BJ (cell line): Measurements from ENCODE around the gene PRMT6. TPM values are rescaled to one million over a fixed set of nuclear protein-coding genes. Genes with fewer than 3 reads are reported as not detected.

Experiments used
- CTCF ChIA-PET: fragments of 350-600 bp; formaldehyde crosslinking; extraction: SDS; loops from one replicate; lab custom pipeline; 2021; ENCODE audit warnings: antibody characterized with exemption, inconsistent platforms; lab: Yijun Ruan, JAX
- POLR2A ChIA-PET: fragments of 300-600 bp; sonication (Branson Sonifier 250); formaldehyde crosslinking; extraction: SDS; loops from one replicate; lab custom pipeline; 2021; ENCODE audit warnings: antibody characterized with exemption; lab: Charles Lee
- DNase-seq: peaks from one replicate; pipeline ENCODE4 v3.0.0-alpha.2; 2011; ENCODE audit warnings: low read depth
- H3K27me3 ChIP-seq: 2 replicates; pipeline ENCODE4 v1.6.0; 2011; ENCODE audit warnings: low read length; ENCODE audit not compliant: control insufficient read depth, insufficient read depth
- H3K36me3 ChIP-seq: 2 replicates; pipeline ENCODE4 v1.5.1; 2011; ENCODE audit warnings: low read length; ENCODE audit not compliant: control insufficient read depth, insufficient read depth
- H3K4me3 ChIP-seq: 2 replicates; pipeline ENCODE4 v1.5.1; 2011; ENCODE audit warnings: low read depth, mild to moderate bottlenecking, control low read depth, low read length
- polyA plus RNA-seq: library from polyadenylated mRNA; depleted of rRNA; stranded (reverse); fragments of >200 nt; gene quantifications from 2 replicates; pipeline ENCODE4 v1.2.3, GENCODE V29; 2011
- TF ChIP-seq, protein P1 (sequence below): IDR thresholded peaks from 2 replicates; pipeline ENCODE4 v1.5.1; 2011; ENCODE audit warnings: low read depth, mild to moderate bottlenecking, control low read depth, inconsistent platforms, low read length, moderate library complexity; ENCODE audit not compliant: insufficient read depth

Gene PRMT6
- polyA plus RNA-seq, 1 experiment: 11.1 TPM

DNA sequence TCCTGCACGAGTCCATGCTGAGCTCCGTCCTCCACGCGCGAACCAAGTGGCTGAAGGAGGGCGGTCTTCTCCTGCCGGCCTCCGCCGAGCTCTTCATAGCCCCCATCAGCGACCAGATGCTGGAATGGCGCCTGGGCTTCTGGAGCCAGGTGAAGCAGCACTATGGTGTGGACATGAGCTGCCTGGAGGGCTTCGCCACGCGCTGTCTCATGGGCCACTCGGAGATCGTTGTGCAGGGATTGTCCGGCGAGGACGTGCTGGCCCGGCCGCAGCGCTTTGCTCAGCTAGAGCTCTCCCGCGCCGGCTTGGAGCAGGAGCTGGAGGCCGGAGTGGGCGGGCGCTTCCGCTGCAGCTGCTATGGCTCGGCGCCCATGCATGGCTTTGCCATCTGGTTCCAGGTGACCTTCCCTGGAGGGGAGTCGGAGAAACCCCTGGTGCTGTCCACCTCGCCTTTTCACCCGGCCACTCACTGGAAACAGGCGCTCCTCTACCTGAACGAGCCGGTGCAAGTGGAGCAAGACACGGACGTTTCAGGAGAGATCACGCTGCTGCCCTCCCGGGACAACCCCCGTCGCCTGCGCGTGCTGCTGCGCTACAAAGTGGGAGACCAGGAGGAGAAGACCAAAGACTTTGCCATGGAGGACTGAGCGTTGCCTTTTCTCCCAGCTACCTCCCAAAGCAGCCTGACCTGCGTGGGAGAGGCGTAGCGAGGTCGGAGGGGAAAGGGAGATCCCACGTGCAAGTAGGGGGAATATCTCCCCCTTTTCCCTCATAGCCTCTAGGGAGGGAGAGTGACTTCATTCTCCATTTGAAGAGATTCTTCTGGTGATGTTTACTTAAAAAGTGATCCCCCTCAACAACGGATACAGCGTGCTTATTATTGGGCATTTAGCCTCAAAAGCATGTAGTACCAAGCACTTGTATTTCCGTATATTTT, 991 bp downstream of the PRMT6 start:
- Histone ChIP-seq H3K36me3 (no peaks in the 10 kb centered on the region), H3K27me3 (no peaks in the 10 kb centered on the region), H3K4me3 (peak overlapping the region; percentile 91)
- POLR2A ChIA-PET: interaction anchor here (0.6 kb wide), 1 partner anchor 521 kb away, joined by 7 read pairs; no protein-coding TSS in a partner anchor
- no peak for DNase-seq
- TF ChIP-seq, protein P1, sequence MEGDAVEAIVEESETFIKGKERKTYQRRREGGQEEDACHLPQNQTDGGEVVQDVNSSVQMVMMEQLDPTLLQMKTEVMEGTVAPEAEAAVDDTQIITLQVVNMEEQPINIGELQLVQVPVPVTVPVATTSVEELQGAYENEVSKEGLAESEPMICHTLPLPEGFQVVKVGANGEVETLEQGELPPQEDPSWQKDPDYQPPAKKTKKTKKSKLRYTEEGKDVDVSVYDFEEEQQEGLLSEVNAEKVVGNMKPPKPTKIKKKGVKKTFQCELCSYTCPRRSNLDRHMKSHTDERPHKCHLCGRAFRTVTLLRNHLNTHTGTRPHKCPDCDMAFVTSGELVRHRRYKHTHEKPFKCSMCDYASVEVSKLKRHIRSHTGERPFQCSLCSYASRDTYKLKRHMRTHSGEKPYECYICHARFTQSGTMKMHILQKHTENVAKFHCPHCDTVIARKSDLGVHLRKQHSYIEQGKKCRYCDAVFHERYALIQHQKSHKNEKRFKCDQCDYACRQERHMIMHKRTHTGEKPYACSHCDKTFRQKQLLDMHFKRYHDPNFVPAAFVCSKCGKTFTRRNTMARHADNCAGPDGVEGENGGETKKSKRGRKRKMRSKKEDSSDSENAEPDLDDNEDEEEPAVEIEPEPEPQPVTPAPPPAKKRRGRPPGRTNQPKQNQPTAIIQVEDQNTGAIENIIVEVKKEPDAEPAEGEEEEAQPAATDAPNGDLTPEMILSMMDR: no peak
- CTCF ChIA-PET: interaction anchor here (1.3 kb wide), 1 partner anchor 14 kb away, joined by 3 read pairs; no protein-coding TSS in a partner anchor

DNA sequence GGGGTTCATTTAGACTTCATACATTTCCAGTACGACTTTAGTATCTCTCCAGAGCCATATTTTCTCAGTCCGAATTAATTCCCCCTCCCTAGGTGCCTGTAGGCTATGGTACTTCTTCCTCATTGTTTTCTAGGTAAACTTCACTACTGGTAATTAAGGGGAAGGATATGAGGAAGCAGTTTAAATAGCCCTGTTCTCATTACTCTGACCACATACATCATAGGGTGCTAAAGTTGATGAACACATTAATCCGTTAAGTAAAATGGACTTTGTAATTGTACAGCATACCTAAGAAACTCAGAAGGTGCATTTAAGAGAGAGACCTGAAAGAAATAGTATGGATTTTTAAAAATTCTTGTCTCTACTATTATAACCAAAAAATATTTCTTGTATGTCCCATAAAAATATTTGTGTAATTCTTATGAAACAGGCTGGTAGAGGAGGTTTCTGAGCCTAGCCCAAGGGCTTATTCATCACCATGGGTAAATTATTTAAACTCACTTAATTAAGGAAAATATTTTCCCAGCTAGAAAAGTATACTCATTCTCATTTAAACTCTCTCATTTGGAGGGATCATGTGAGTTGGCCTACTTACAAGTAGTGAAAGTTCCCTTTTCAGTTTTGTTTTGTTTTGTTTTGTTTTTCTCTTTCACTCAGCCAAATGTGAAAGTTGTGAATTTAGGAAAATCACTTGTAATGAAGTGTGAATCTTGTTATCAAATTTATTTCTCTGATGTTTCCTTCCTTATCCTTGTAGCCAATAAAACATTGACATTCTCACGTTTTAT, 2.0 kb downstream of the PRMT6 start:
- ChIA-PET CTCF (interaction anchor here (0.6 kb wide), 1 partner anchor 373 kb away, joined by 3 read pairs; no protein-coding TSS in a partner anchor), POLR2A (no interaction called here)
- H3K36me3 ChIP-seq: no peaks in the 10 kb centered on the region
- H3K4me3 ChIP-seq: no peak overlapping the region
- H3K27me3 ChIP-seq: no peaks in the 10 kb centered on the region
- TF ChIP-seq, protein P1: no peak
- no peak for DNase-seq

DNA sequence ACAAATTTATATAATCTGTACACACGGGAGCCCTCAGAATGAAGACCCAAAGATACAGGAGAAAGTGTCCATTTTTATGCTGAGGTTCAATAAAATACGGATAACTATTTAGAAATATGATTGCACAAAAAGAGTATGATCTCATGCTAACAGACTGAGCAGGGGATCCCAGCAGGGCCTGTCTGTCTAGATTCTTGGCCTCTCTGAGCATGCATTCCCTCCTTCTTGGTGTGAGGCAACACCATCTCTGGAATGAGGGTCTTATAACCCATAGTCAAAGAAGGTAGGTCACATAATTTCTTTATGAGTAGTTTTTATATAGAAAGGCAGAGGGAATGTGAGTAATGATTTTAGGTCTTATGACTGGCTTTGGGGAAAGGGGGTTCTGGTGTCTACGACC, 5.4 kb downstream of the PRMT6 start:
- Histone ChIP-seq H3K27me3 (no peaks in the 10 kb centered on the region), H3K4me3 (no peak overlapping the region), H3K36me3 (no peaks in the 10 kb centered on the region)
- ChIA-PET CTCF (no interaction called here), POLR2A (no interaction called here)
- DNase-seq: no peak
- TF ChIP-seq, protein P1: no peak

DNA sequence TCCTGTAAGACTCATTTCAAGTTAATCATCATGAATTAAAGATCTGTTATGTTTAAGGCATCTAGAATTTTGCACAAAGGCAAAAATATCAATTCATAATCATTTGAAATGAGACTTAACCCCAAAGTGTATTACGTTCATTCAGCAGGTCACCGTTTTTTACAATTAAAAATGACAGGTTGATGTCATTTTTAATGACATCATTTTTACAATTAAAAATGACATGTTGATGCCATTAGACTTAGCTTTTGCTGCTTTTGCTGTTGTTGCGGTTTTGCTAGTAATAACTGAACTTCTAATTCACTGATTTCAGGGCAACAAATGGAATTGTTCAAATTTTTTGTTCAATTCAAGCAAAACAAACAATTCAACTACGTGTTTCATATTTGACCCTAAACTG, 17.0 kb downstream of the PRMT6 start:
- TF ChIP-seq, protein P1: no peak
- CTCF ChIA-PET: no interaction called here
- Histone ChIP-seq H3K27me3 (no peaks in the 10 kb centered on the region), H3K4me3 (no peak overlapping the region), H3K36me3 (no peaks in the 10 kb centered on the region)
- POLR2A ChIA-PET: no interaction called here
- no peak for DNase-seq

DNA sequence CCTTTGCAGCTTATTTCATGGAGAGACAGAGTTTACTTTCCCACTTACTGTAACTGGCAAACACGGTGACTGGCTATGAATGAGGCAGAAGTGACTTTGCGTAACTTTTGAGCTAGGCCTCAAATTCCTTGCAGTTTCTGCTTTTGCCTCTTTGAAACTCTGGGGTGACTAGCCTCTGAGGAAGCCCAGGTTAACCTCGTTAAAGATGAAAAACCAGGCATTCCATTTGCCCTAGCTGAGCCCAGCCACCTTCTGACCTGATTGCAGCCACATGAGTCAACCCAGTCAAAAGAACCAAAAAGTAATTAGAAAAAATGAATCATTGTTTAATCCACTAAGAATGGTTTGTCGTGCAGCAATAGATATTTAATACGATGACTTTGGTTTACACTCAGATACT, 20.4 kb downstream of the PRMT6 start:
- Histone ChIP-seq H3K27me3 (no peaks in the 10 kb centered on the region), H3K4me3 (no peak overlapping the region), H3K36me3 (no peaks in the 10 kb centered on the region)
- TF ChIP-seq, protein P1: no peak
- peak; percentile 70 for DNase-seq
- ChIA-PET CTCF (interaction anchor here (0.7 kb wide), 1 partner anchor 585 kb away, joined by 3 read pairs; no protein-coding TSS in a partner anchor), POLR2A (no interaction called here)
